T47D (cell line): ENCODE measurements around the gene SHROOM1.

ENCODE experiments used
- DNase-seq, 2 experiments: peaks; one replicate each; pipeline versions ENCODE4 v3.0.0 to v3.0.0-alpha.2; 2011 to 2012; ENCODE audit warnings: low read depth in 1 of 2, low spot score in 1 of 2
- JUND ChIP-seq: IDR thresholded peaks from 2 replicates; pipeline ENCODE4 v1.6.1; 2012; ENCODE audit warnings: low read depth
- in situ Hi-C: cut with HindIII; loops from 2 replicates; pipeline ENCODE4 v1.10.0; 2016; ENCODE audit warnings: low sequenced_read_pairs, low pct_unique_long_range_greater_than_20kb

Gene SHROOM1

GRCh38 chr5:132826424-132827082 is 3.9 kb downstream of the SHROOM1 start:
- DNase-seq = no peak
- in situ Hi-C loops = no loop called here
- TF ChIP-seq JUND = no peak

DNA sequence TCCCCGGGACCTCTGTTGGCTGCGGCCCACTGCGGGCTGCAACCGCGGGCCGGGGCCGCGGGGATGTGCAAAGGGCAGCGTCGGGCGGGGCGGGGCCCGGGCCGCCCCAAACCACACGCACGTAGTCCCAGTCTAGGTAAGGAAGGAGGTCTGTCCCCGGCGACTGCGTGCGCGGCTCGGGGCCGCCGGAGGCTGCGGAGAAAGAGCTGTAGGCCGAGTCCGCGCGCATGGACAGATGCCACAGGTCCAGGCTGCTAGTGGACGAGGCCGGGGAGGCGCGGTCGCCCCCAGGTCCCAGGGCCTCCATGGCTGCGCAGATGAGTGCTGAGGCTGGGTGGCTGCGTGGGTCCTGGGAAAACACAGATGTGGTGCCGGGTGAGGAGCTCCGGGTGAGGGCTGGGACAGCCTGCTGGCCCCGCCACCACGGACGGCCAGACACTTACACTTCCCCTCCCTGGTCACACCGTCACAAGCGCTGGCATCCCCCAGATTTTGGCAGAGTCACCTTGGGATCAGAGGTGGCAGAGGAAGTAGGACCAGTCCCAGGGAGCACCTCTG is 4.5 kb downstream of the SHROOM1 start:
- in situ Hi-C loops = no loop called here
- DNase-seq = no peak
- TF ChIP-seq JUND = no peak

GRCh38 chr5:132825033-132825833 is 5.2 kb downstream of the SHROOM1 start:
- DNase-seq = no peak
- in situ Hi-C loops = no loop called here
- TF ChIP-seq JUND = no peak

GRCh38 chr5:132824426-132824825 is 6.0 kb downstream of the SHROOM1 start:
- no peak for DNase-seq
- in situ Hi-C loops = no loop called here
- no peak for TF ChIP-seq JUND

DNA sequence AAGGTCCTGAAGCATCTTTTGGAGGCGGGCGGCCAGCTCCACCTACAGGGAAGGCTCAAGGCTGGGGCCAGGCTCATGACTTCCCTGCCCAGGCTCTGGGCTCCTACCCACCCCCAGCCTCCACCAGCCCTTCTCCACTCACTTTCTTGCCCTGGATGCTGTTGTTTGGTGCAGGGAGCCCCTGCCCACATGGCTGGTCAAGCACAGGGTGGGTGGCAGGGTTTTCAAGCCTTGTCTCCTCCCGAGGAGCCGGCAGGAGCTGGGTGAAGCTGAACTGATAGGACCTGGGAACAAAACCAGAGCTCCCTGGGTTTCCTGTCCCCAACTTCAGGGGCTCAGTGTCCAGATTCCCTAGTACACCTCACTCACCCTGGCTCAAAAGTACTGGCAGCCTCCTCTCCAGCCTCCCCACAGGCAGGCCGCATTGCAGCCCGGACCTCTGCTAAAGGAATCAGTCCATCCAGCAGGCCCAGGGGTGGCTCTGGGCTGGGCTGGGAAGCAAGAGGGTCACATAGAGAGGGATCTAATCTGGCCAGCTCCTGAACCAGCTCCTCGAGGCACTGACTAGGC is 6.9 kb downstream of the SHROOM1 start:
- no peak for TF ChIP-seq JUND
- in situ Hi-C loops = no loop called here

DNA sequence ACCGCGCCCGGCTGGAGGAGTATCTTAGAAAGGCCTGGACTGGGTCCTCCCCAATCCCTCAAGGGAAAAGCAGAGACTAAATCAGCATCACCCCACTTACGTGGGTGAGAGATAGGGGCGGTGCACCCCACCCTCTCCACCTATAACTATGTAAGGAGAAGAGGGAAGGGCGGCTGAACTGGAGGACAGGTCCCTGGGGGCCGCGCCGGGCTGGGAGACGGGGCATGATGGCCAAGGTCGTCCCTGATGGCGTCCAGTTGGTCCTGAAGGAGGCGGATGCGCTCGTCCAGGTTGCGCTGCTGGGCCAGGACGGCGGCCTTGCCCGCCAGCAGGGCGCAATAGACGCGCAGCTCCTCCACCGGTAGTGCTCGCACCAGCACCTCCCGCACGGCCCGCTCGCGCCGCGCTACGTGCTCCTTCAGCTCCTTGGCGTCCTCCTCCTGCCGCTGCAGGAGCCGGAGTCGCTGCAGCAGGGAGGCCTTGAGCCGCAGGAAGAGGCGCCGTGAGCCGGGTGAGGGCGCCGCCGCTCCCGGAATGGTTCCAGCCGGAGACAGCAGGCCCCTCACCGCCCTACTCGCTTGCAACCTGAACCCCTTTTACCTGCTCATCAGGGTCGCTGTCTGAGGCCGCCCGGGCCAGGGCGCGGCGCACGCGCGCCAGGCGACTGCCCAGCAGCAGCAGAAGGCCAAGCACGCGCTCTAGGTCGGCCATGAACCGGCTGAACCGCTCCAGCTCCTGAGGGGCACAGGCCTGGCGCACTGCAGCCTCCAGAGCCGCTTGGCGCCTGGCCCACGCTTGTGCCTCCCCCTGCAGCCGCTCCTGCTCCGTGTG is 7.6 kb downstream of the SHROOM1 start:
- TF ChIP-seq JUND = no peak
- no peak for DNase-seq
- in situ Hi-C loops = no loop called here

More for the DNA sequence above, 6.9 kb downstream of the SHROOM1 start:
- no peak for DNase-seq

- no peak for DNase-seq
- TF ChIP-seq JUND = no peak
- in situ Hi-C loops = no loop called here
These were observed 8.7 kb downstream of the SHROOM1 start for GRCh38 chr5:132821791-132822190.

- in situ Hi-C loops = no loop called here
- no peak for DNase-seq
- TF ChIP-seq JUND = no peak
These were observed 9.1 kb downstream of the SHROOM1 start for GRCh38 chr5:132821350-132821749.

DNA sequence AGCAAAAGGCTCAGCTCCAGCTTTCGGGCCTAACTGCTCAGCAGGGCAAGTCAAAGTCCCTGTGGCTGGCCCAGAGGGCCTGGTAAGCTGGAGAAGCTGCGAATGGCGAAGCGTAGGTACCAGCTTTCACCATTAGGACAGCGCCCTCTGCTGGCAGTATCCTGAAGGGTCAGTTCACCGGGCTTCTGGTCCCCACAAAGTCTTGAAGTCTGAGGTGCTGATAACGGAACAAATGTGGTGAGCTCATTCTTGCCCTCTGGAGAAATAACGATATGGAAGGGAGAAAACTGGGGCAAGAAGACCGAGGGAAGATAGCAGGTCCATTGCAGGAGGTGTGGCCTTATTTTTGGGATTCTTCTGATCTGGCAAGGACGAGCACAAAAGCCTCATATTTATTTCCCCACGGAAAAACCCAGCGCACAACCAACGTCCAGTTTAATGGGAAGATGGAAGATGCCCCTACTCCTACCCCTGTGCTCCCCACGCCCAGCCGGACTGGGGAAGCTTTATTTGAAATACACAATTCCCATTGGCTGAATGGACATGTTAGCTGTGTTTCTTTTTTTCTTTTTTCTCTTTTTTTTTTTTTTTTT is 10.2 kb downstream of the SHROOM1 start:
- no peak for TF ChIP-seq JUND
- in situ Hi-C loops = no loop called here

DNA sequence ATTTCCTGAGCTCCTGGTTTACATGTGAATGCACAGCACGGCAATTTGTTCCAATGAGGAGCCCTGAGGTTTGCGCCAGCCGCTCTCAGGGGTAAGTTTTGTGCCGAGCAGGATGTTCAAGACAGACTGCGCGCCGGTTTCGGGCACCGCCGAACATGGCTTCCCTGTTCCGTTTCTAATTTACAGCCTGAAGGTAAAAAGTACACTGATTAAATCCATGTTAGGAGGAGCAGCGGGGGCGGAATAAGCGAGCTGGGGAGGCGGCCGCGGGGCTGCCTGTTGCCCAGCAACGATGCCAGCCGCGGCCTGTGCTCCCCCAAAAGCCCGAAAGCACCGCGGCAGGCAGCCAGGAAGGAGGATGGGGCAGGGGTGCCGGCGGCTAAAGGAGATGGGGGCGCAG is 11.0 kb downstream of the SHROOM1 start:
- in situ Hi-C loops = no loop called here
- no peak for TF ChIP-seq JUND
- DNase-seq = no peak

More for the DNA sequence above, 10.2 kb downstream of the SHROOM1 start:
- DNase-seq = peak; percentile 92 to 96

DNA sequence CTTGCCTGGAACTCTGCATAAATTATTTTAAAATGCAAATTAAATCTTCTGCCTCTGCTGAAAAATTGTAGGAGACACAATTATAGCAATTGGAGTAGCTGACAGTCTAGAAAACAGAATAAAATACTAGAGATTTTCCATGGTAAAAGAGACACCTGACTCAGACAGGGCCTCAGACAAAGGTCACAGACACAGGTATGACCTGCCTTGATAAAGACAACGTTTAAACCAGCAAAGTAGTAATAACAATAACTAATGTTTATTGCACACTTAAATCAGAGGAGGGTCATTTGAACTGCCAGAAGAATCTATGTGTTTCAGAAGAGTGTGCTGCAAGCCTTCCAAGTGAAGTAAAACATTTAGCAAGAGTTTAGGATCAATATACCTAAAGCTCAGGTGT is 13.4 kb downstream of the SHROOM1 start:
- in situ Hi-C loops = no loop called here

DNA sequence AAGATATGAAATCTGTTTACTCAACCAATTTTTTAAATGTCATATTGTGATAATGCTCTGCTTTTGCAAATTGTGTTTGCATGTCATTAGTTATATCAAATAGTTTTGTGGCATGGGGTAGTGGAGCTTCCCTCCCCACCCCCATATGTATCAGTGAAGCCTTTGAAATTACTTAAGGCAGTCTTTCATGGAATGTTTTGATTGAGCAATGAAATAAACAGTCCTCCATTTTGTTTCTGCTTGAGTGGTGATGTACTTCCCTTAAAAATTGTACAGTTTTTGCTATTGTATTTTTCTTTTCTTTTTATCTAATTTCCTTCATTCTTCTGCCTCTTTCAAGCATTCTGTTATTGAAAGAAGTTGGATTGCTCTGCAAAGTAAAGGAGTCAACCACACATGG is 13.9 kb downstream of the SHROOM1 start:
- no peak for TF ChIP-seq JUND
- no peak for DNase-seq
- in situ Hi-C loops = no loop called here

More for the DNA sequence above, 13.4 kb downstream of the SHROOM1 start:
- DNase-seq = no peak
- TF ChIP-seq JUND = no peak
